Fibroblast of mammary gland (primary cell): ENCODE data around the gene CHD9NB.
"Not testable (repeated sequence)": the region's sequence is repeated elsewhere in the genome, so short reads cannot be mapped to it uniquely, and the experiment has no call there.

ENCODE experiments used
- DNase-seq: peaks from one replicate; pipeline ENCODE4 v3.0.0-alpha.2; 2010; ENCODE audit warnings: low read depth
- H3K4me3 ChIP-seq: 2 replicates; pipeline ENCODE4 v1.5.1; 2011; ENCODE audit warnings: low read depth, mild to moderate bottlenecking, low read length, moderate library complexity; ENCODE audit not compliant: control insufficient read depth
- CTCF ChIP-seq: conservative IDR thresholded peaks from 2 replicates; pipeline ENCODE4 v1.5.1; 2011; ENCODE audit warnings: low read depth, low read length, inconsistent platforms; ENCODE audit not compliant: control insufficient read depth, insufficient read depth

Gene CHD9NB

DNA sequence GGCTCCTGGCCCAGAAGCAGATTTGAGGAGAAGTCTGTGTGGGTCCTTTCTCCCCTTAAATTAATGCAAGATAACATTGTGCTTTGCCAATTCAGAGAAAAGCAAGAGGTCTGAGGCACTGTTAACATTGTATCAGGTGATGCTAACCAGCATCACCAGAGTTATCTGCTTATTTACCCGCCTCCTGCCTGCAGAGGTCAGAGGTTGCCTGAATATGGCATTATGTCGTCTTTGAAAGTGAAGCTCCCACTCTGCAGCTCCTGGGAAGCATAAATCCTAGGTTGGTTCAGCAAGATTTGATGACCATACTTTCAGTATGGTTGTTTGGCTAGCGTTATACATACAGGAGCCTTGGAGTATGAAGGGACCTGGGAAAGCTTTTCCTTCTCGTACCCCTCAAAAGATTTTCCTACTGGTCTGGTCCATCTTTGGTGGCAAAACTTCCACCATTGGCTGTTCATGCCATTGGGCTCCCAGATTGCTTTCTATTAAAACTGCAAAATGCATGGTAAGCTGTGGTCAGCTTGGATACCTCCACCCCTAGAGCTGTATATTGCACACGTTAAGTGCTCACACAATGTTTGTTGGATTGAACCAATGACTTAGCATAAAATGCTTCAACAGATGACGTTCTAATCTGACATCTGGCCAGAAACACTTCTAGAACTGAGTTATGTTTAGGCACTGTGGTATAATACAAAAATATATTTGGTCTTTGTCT, 26.2 kb upstream of the CHD9NB start:
- H3K4me3 ChIP-seq: no peak overlapping the region
- peak; percentile 41 for DNase-seq
- no peak for TF ChIP-seq CTCF

DNA sequence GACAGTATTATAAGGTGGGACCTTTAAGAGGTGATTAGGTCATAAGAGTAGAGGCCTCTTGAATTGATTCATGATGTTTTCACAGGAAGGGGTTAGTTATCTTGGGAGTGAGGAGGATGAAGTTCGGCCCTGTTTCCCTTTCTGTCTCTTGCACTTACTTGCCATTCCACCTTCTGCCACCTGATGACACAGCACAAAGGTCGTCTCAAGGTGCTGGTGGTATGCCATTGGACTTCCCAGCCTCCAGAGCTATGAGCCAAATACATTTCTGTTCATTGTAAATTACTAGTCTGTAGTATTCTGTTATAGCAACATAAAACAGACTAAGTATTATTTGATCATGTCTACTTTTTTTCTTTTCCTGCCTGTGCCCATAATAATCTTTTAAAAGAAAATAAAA, 25.6 kb upstream of the CHD9NB start:
- no peak for DNase-seq
- no peak for TF ChIP-seq CTCF
- H3K4me3 ChIP-seq: no peak overlapping the region

- not testable (repeated sequence) for DNase-seq
Observed at GRCh38 chr16:53075461-53075860, 22.8 kb upstream of the CHD9NB start.

DNA sequence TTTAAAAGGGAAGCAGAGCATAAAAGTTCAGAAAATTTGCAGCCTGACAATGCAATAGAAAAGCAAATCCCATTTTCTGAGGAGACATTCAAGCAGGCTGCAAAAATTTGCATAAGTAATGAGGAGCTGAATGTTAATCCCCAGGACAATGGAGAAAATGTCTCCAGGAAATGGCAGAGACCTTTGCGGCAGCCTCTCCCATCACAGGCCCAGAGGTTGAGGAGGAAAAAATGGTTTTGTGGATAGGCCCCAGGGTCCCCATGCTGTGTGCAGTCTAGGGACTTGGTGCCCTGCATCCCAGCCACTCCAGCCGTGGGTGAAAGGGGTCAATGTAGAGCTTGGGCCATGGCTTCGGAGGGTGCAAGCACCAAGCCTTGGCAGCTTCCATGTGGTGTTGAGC, 21.6 kb upstream of the CHD9NB start:
- DNase-seq, H3K4me3 ChIP-seq: not testable (repeated sequence)

More at GRCh38 chr16:53075461-53075860, 22.8 kb upstream of the CHD9NB start:
- H3K4me3 ChIP-seq: not testable (repeated sequence)

DNA sequence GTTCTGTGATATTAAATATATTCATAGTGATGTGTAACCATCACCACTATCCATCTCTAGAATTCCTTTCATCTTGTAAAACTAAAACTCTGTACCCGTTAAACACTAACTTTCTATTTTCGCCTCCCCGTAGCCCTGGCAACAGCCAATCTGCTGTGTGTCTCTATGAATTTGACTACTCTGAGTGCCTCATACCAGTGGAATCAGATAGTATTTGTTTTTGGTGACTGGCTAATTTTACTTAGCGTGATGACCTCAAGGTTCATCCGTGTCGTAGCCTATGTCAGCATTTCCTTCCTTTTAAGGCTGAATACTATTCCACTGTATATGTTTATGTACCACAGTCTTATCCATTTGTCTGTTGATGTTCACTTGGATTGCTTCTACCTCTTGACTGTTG, 20.3 kb upstream of the CHD9NB start:
- no peak overlapping the region for H3K4me3 ChIP-seq
- TF ChIP-seq CTCF: no peak
- DNase-seq: no peak

DNA sequence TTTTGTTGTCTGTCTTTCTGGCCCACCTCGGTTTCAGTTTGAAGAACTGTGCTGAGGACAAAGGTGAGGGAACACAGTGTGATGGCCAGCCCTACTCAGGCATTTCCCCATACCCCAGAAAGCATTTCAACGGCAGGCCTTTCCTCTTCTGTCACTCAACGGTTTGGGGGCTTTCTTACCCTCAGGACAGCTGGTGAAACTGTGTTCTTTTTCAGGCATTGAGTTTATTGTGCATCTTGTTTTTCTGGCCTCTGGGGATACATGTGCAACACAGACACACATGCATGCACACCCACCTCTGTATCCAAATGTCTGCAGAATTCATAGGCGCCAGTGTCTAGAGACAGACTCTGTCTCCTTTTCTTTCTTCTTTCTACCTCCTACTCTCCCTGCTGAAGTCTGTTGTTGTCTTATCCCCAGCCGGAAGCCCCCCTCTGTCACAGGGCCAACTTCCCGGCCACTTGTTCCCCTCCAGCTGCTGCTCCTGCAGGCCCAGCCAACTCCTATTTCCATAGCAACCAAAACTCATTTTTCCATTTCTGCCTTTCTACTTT, 19.1 kb upstream of the CHD9NB start:
- TF ChIP-seq CTCF: no peak
- DNase-seq: no peak
- H3K4me3 ChIP-seq: no peak overlapping the region

DNA sequence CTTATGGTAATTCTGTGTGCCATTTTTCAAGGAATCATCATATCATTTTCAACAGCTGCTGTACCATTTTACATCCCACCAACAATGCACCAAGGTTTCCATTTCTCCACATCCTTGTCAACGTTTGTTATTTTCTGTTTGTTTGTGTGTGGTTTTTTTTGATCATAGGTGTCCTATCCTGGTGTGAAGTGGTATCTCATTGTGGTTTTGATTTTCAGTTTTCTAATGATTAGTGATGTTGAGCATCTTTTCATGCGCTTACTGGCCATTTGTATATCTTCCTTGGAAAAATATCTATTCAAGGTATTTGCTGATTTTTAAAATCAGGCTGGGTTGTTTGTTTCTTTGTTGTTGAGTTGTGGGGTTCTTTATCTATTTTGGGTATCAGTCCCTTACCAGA, 17.1 kb upstream of the CHD9NB start:
- no peak for TF ChIP-seq CTCF
- DNase-seq: no peak
- H3K4me3 ChIP-seq: no peak overlapping the region

GRCh38 chr16:53068423-53068833, 15.7 kb upstream of the CHD9NB start:
- TF ChIP-seq CTCF: no peak
- DNase-seq: no peak
- no peak overlapping the region for H3K4me3 ChIP-seq
